Right lobe of liver (tissue), 4 donors: Measurements from ENCODE around the gene FOS.

ENCODE experiments used
- CTCF ChIP-seq, 4 donors: fragments of 200-600 bp in 3 of 4; fragments of 450-650 bp in 1 of 4; IDR thresholded peaks; one replicate each; pipeline versions ENCODE4 v1.5.1 to v1.8.0; 2016 to 2022; ENCODE audit warnings: antibody characterized with exemption in 4 of 4, mild to moderate bottlenecking in 2 of 4
- POLR2A ChIP-seq: fragments of 450-650 bp; IDR thresholded peaks from one replicate; pipeline ENCODE4 v1.6.1; 2017; ENCODE audit warnings: antibody characterized with exemption, mild to moderate bottlenecking
- donor health status: DM: no; HTN: no; CAD: no.
- donor health status: DM: no; HTN: no; CAD: no.
- donor health status: DM: no; HTN: yes; CAD: no.

GRCh38 chr14:75282170-75282554 lies 3.5 kb downstream of the FOS start:
- peak; percentile 63 for TF ChIP-seq POLR2A
- TF ChIP-seq CTCF (IDR thresholded peaks at IDR 0.05): no peak
